ENCODE results near the gene GSN. TPM values are rescaled to one million over a fixed set of nuclear protein-coding genes. Genes with fewer than 3 reads are reported as not detected.

GSN gene
- 1 to 10 TPM; 2.9 to 3.4 TPM for total RNA-seq

DNA sequence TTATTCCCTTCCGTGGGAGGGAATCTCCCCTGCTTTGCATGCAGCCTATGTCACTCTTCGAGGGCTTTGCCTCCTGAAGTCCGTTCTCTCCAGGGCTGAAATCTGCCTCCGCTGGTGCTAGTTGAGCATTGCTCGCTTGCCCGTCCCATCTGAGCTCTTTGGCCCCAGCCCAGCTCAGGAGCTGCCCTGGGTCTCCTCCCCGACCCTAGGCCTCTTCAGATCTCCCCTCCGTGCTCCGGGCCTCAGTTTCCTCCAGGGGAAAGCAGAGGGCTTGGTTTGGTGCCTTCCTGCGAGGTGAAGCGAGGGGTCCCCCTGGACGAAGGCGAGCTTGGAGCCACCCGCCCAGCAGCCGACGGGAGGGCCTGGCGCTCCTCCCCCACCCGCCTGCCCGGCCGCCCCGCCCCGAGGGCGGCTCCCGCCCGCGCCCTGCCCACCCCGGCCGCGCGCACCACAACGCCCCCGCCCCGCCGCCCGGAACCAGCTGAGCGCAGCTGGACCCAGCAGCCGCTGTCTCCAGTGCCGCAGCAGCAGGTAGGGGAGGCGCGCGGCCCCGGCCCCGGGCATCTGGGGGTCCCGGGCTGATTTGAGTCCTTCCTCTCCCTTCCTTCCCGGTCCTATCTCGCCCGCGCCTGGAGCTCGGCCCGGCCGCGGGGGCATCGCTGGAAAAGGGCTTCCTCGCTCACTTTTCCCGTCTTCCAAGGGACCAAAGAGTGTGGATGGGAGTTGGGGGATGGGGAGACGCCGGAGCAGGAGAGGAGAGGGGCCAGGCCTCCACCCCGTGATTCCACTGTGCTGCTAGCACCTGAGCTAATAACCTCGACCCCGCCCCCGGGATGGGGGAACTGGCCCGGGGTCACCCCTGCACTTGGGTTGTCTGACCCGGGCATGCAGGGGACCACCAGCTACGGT, at the start of gene GSN:
Gene GSN, plus strand, starts transcription at position 474 of the 909 bp plus-strand sequence. CDS start 33,810 bp downstream, outside the sequence.
- POLR2A ChIA-PET: no interaction called here
- peak; percentile 62 for DNase-seq
- CTCF ChIA-PET: interaction anchor here (0.9 to 3.2 kb wide), 6 partner anchors 10 to 54 kb away, joined by 3 to 20 read pairs (median 6); no protein-coding TSS in a partner anchor
- H3K4me1 Mint-ChIP-seq: peaks cover 20% of the 10 kb centered on the region
- H3K4me3 Mint-ChIP-seq: peak within 1 kb of the TSS; percentile 67
- peak within 1 kb of the TSS; percentile 48 for H3K27ac Mint-ChIP-seq
- H3K36me3 Mint-ChIP-seq (ENCODE audit: low read depth): no peaks in the 10 kb centered on the region
- peaks cover 22% of the 10 kb centered on the region for H3K27me3 Mint-ChIP-seq
- H3K9me3 Mint-ChIP-seq: no peaks in the 10 kb centered on the region

DNA sequence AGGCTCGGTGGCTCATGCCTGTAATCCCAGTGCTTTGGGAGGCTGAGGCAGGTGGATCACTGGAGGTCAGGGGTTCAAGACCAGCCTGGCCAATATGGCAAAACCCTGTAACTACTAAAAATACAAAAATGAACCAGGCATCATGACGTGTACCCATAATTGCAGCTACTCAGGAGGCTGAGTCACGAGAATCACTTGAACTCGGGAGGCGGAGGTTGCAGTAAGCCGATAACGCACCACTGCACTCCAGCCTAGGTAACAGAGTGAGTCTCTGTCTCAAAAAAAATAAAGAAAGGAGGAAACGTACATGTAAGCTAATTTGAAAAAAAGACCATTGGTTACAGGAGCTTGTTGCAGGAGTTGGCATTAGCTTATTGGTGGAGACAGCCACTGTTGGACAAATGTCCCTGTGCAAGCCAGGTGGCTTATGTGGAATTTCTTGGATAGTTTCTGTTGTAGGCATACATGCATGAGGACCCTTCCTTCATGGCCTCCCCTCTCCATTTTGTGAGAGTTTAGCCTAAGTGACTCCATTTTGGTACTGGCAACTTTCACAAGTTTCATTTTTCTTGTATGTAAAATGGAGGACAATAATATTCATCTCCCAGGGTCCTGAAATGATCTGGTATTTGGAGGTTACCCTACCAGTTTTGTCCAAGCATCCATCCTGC, 49.5 kb upstream of the GSN start:
- no peaks in the 10 kb centered on the region for H3K27me3 Mint-ChIP-seq
- no peaks in the 10 kb centered on the region for H3K9me3 Mint-ChIP-seq
- no peak overlapping the region for H3K27ac Mint-ChIP-seq
- DNase-seq: no peak
- CTCF ChIA-PET: interaction anchor here (0.6 to 1.4 kb wide), 2 partner anchors 17 to 457 kb away, joined by 3 to 4 read pairs; partner anchors contain the start of gene RAB14
- H3K4me1 Mint-ChIP-seq: peaks cover 13% of the 10 kb centered on the region
- POLR2A ChIA-PET: interaction anchor here (0.7 kb wide), 1 partner anchor 301 kb away, joined by 3 read pairs; no protein-coding TSS in a partner anchor
- H3K36me3 Mint-ChIP-seq (ENCODE audit: low read depth): no peaks in the 10 kb centered on the region
- no peak overlapping the region for H3K4me3 Mint-ChIP-seq

DNA sequence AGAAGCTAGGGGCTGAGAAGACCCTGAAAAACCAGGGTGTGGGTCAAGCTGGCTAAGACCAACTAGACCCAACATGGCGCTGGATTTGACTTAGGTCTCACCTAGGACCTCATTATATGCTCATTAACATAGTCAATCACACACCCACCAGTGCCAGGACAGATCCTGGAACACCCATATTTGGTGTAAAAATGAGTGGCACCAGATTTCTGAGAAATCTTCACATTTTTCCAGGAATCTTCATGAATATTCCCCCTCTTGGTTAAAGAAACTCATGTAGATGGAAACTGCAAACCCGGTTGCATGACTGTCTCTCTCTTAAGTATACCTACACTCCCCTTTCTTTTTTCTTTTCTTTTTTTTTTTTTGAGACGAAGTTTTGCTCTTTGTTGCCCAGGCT, 48.4 kb upstream of the GSN start:
- DNase-seq: no peak
- Mint-ChIP-seq H3K27ac (no peak overlapping the region), H3K36me3 (ENCODE audit: low read depth) (no peaks in the 10 kb centered on the region), H3K4me1 (peaks cover 10% of the 10 kb centered on the region), H3K9me3 (no peaks in the 10 kb centered on the region), H3K4me3 (no peak overlapping the region), H3K27me3 (no peaks in the 10 kb centered on the region)
- ChIA-PET POLR2A (no interaction called here), CTCF (interaction anchor here (0.8 to 0.9 kb wide), 2 partner anchors 11 to 129 kb away, joined by 3 read pairs; no protein-coding TSS in a partner anchor)

DNA sequence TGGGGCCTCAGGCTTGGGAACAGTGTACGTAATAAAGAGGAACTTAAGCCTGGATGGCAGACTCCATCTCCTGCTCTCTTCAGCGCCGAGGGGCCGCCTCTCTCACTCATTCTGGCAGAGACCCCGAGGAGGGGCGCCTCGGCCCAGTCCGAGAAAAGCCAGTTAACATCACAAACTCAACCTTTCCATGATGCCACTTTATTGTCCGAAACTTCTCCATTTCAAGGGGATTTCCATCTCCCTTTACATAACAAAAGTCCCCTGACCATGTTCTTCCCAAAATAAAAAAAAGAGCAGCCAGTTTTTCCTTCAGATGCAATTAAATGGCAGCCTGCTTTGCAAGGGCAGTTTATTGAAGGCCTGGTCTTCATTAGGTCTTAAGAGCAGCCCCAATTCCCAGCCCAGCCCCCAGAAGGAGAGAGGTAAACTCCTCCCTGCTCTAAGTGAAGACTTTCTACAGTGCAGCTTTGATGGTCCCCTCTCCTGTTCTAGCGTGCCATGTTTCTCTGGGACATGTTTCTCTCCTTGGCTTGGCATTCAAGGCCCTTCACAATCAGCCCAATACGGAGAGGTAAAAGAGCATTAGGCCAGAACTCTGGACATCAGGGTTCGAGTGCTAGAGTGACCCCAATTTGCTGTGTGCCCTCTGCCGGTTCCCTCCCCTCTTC, 46.8 kb upstream of the GSN start:
- ChIA-PET CTCF (interaction anchor here (0.9 kb wide), 1 partner anchor 9 kb away, joined by 5 read pairs; no protein-coding TSS in a partner anchor), POLR2A (interaction anchor here (0.6 kb wide), 1 partner anchor 16 kb away, joined by 4 read pairs; no protein-coding TSS in a partner anchor)
- Mint-ChIP-seq H3K9me3 (no peaks in the 10 kb centered on the region), H3K27me3 (no peaks in the 10 kb centered on the region), H3K4me3 (no peak overlapping the region), H3K36me3 (ENCODE audit: low read depth) (no peaks in the 10 kb centered on the region), H3K4me1 (peaks cover 7% of the 10 kb centered on the region), H3K27ac (no peak overlapping the region)
- no peak for DNase-seq

DNA sequence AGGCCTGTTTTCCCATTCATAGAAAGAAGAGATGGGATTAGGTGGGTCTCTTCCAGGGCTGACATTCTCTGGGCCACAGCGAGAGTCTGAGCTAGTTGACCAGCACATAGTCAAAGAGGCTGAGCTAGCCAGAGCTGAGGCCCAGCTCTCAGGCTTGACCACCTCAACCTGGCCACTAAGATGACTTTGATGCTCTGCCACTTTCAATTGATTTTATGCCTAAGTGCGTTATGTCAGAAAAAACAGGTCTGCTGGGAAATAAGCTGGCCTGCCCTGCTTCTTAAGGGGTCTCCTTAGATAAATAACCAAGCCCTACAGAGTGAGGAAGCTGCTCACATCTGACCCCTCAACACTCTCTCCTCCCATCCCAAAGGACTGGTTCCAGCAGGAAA, 46.3 kb upstream of the GSN start:
- DNase-seq: no peak
- Mint-ChIP-seq H3K9me3 (no peaks in the 10 kb centered on the region), H3K4me1 (peaks cover 2% of the 10 kb centered on the region), H3K36me3 (ENCODE audit: low read depth) (no peaks in the 10 kb centered on the region), H3K27me3 (no peaks in the 10 kb centered on the region), H3K27ac (no peak overlapping the region), H3K4me3 (no peak overlapping the region)
- ChIA-PET POLR2A (interaction anchor here (0.6 kb wide), 1 partner anchor 16 kb away, joined by 4 read pairs; no protein-coding TSS in a partner anchor), CTCF (interaction anchor here (0.9 kb wide), 1 partner anchor 9 kb away, joined by 5 read pairs; no protein-coding TSS in a partner anchor)

DNA sequence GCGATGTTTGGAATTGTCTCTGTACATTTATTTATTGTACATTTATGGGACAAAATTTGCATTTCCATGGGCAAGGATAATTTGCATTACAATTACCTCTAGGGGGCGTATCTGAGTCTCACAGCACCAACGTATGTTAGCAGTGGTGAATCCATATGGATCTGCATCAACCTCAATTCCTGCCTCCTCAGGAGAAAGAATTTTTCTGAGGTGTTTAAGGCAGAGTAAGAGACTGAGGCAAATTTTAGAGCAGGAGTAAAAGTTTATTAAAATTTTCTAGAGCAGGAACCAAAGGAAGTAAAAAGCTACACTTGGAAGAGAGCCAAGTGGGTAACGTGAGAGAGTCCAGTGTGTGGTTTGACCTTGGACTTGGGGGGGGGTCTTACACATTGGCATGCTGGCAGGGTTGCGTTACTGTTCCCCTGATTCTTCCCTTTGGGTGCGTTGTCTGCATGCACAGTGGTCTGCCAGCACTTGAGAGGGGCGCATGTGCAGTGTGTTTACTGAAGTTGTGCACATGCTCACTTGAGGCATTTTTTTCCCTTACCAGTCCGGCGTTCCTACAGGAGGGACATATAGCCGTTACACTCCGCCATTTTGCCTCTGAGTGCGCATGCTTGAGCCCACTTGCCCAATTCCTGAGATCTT, 45.3 kb upstream of the GSN start:
- POLR2A ChIA-PET: no interaction called here
- Mint-ChIP-seq H3K9me3 (no peaks in the 10 kb centered on the region), H3K36me3 (ENCODE audit: low read depth) (no peaks in the 10 kb centered on the region), H3K27ac (no peak overlapping the region), H3K4me3 (no peak overlapping the region), H3K27me3 (no peaks in the 10 kb centered on the region), H3K4me1 (peaks cover 2% of the 10 kb centered on the region)
- no peak for DNase-seq
- CTCF ChIA-PET: interaction anchor here (0.7 to 1.3 kb wide), 3 partner anchors 10 to 97 kb away, joined by 3 read pairs; no protein-coding TSS in a partner anchor

DNA sequence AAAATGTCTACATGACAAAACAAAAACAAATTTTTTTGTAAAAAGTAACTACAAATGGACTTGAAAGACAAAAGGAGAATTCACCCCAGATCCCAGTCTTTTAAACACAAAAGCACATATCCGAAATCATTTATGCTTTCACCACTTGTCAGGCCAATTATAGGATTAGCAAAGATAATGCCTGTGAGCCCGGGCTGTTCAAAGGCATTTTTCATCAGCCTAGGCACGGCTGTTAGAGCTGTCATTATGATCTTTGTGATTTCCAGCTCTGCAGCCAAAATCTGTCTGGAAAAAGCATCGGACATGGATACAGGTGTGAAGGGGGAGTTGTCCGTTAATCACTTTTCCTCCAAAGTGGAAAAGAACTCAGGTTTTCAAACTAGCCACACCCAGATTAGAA, 42.7 kb upstream of the GSN start:
- H3K36me3 Mint-ChIP-seq (ENCODE audit: low read depth): no peaks in the 10 kb centered on the region
- no peaks in the 10 kb centered on the region for H3K27me3 Mint-ChIP-seq
- ChIA-PET POLR2A (no interaction called here), CTCF (interaction anchor here (1.9 kb wide), 1 partner anchor 12 kb away, joined by 7 read pairs; no protein-coding TSS in a partner anchor)
- H3K4me1 Mint-ChIP-seq: peaks cover 2% of the 10 kb centered on the region
- DNase-seq: no peak
- H3K4me3 Mint-ChIP-seq: no peak overlapping the region
- H3K9me3 Mint-ChIP-seq: no peaks in the 10 kb centered on the region
- H3K27ac Mint-ChIP-seq: no peak overlapping the region

DNA sequence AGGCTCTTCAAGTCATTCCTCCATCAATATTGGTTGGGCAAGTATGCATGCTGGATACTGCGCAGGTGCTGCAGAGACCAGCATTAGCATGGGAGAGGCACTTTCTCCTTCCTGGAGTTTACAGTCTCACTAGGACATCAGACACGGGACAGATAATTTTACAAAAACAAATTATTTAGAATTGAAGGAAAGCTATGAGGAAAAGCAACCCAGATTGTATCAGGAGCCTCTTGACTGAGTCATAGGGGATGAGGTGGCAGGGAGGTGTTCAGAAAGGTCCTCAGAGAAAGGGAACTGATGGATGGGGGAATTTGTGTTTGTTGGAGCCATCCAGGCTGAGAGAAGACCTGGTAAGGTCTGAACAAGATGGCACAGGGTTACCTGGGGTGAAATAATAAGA, 41.8 kb upstream of the GSN start:
- ChIA-PET CTCF (interaction anchor here (0.9 to 2.1 kb wide), 4 partner anchors 10 to 94 kb away, joined by 3 to 11 read pairs (median 4); no protein-coding TSS in a partner anchor), POLR2A (no interaction called here)
- H3K27ac Mint-ChIP-seq: no peak overlapping the region
- no peak for DNase-seq
- peaks cover 2% of the 10 kb centered on the region for H3K4me1 Mint-ChIP-seq
- H3K27me3 Mint-ChIP-seq: no peaks in the 10 kb centered on the region
- no peak overlapping the region for H3K4me3 Mint-ChIP-seq
- H3K36me3 Mint-ChIP-seq (ENCODE audit: low read depth): no peaks in the 10 kb centered on the region
- H3K9me3 Mint-ChIP-seq: no peaks in the 10 kb centered on the region

DNA sequence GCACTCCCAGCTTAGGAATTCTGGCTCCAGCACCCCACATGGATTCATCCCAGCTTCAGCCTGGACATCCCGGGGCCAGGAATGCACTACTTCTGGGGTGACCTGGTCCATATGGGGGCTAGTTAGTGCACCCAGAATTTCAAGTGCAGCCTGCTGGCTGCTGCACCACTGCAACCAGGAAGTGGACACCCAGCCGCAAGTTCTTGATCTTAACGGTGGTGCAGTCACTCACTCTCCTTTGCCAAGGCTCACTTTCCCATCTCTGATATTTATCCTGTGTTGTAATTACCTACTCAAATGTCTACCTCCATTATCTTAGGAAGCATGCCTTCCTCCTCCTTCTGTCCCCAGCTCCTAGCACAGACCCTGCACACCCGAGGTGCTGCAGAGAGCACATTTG, 40.1 kb upstream of the GSN start:
- Mint-ChIP-seq H3K27ac (no peak overlapping the region), H3K27me3 (no peaks in the 10 kb centered on the region), H3K4me3 (no peak overlapping the region), H3K9me3 (no peaks in the 10 kb centered on the region), H3K4me1 (peaks cover 2% of the 10 kb centered on the region), H3K36me3 (ENCODE audit: low read depth) (peaks cover 3% of the 10 kb centered on the region)
- CTCF ChIA-PET: interaction anchor here (0.7 to 2.1 kb wide), 3 partner anchors 8 to 30 kb away, joined by 4 to 11 read pairs (median 5); no protein-coding TSS in a partner anchor
- POLR2A ChIA-PET: no interaction called here
- no peak for DNase-seq

DNA sequence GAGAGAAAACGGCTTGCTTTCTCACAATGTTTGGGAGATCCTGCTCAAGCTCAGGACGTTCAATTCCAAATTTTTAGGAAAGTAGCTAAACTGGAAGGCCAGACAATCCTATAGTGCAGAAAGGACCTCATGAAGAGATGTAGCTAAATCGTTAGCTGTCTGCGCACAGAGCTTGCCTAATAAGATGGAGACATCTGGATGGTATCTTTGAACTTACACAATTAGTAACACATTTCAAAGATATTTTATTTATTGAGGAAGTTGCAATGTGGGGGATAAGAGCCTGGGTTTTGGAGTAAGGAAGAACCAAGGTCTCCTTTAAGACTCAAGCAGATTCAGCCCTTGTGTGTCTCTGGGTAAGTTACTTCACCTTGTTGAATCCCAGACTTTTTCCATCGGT, 37.7 kb upstream of the GSN start:
- Mint-ChIP-seq H3K36me3 (ENCODE audit: low read depth) (peaks cover 3% of the 10 kb centered on the region), H3K9me3 (no peaks in the 10 kb centered on the region), H3K4me1 (peaks cover 2% of the 10 kb centered on the region), H3K27ac (no peak overlapping the region), H3K4me3 (no peak overlapping the region), H3K27me3 (no peaks in the 10 kb centered on the region)
- POLR2A ChIA-PET: no interaction called here
- DNase-seq: no peak
- CTCF ChIA-PET: interaction anchor here (1.4 to 2.2 kb wide), 2 partner anchors 8 to 10 kb away, joined by 4 to 5 read pairs; no protein-coding TSS in a partner anchor

DNA sequence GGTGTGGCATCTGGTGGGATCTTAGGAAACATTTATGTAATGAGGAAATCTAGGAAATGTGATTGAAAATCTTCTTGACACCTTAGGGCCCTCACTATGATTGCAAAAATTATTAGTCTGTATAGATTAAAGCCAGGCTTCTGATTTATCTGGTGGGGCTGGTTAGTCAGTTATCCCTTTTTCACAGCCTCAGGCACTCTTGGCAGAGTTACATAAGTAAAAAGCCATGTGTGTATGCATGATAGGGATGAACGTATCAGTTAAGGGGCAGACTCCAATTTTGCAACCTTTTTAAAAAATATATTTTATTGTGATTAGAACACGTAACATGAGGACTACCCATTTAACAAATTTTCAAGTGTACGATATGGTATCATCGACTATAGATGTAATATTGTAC, 35.7 kb upstream of the GSN start:
- ChIA-PET POLR2A (no interaction called here), CTCF (interaction anchor here (0.5 to 1.6 kb wide), 2 partner anchors 21 to 610 kb away, joined by 3 read pairs; no protein-coding TSS in a partner anchor)
- Mint-ChIP-seq H3K36me3 (ENCODE audit: low read depth) (peaks cover 3% of the 10 kb centered on the region), H3K9me3 (no peaks in the 10 kb centered on the region), H3K27ac (no peak overlapping the region), H3K4me3 (no peak overlapping the region), H3K4me1 (peaks cover 2% of the 10 kb centered on the region), H3K27me3 (no peaks in the 10 kb centered on the region)
- DNase-seq: no peak
